Measurements from ENCODE around the gene RADIL. TPM values are rescaled to one million over a fixed set of nuclear protein-coding genes. Genes with fewer than 3 reads are reported as not detected.

The RADIL gene
- total and polyA plus RNA-seq, 2 of the 13 experiments (the other 11 are each of a cell fraction or from before 2014, with no cell fraction given), result 0.05 to 0.09 TPM

DNA sequence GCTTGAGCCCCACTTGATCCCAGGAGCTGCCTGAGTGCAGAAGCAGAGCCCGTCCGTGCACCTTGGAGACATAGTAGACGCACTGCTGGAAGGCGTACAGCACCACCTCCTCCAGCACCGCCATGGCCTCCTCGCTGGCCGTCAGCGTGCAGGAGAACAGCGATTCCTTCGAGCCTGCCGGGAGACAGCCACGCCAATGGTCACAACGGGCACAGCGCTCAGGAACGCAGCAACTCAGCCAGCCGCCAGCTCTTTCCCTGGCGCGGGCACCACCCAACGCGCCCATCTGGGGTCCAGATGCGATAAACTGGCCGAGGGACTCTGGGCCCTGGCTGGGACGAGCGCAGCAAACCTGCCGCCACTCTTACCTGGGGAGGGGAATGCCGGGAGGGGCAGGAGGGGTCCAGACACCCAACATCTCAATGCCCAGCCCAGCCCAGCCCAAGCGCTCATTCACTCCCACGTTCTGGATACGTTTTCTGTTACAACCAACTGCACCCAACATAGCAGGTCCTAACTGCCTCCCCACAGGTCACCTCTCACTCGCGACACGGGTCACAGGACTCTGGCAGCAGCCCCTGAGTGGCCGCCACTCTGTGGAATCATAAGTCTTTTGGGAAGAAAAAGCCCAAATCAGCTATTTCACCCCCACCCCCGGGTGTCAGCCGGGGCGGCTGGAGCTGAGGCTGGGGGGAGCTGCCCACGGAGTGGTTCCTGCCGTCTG, 66.2 kb downstream of the RADIL start:
- FAIRE-seq, result no peak

More for the DNA sequence above, 66.2 kb downstream of the RADIL start:
- in situ Hi-C loops (cut with HindIII; ENCODE audit: extremely low pct_ligation_motif_present, low pct_unique_long_range_greater_than_20kb) (no loop called here), intact Hi-C loops (cut with micrococcal nuclease; ENCODE audit: unreplicated experiment) (no loop called here)
- no peaks in the 10 kb centered on the region for H3K79me2 ChIP-seq (ENCODE audit: insufficient read depth, low read length)
- no TSS peak for BruUV-seq (replicated peaks)
- no peak overlapping the region for H3K4me2 ChIP-seq (ENCODE audit: low read depth, low read length)
- H3K9me3 ChIP-seq (ENCODE audit: low read length), result no peaks in the 10 kb centered on the region
- H3K27me3 ChIP-seq (ENCODE audit: control insufficient read depth in 1 of 2, insufficient read depth in 2 of 2, low read length in 2 of 2), result peaks cover 11 to 76% of the 10 kb centered on the region in 2 experiments
- H2AFZ ChIP-seq (ENCODE audit: low read length), result no peak overlapping the region
- H3K27ac ChIP-seq (ENCODE audit: extremely low read length, insufficient read depth, low read length), result no peak overlapping the region
- 53% methylated on average over 23 of the region's 38 CpGs for WGBS (ENCODE audit: low lambda C conversion rate)
- peaks cover 7% of the 10 kb centered on the region; the same call in 1 of the 2 replicates for H3K4me1 ChIP-seq (ENCODE audit: insufficient read depth, low read length)
- TF ChIP-seq ZNF746 (CRISPR knock-in tag; IDR thresholded peaks at IDR 0.05) (no peak), PHB2 (IDR thresholded peaks at IDR 0.05; ENCODE audit: partially characterized antibody) (no peak), DNMT3B (CRISPR knock-in tag; conservative IDR thresholded peaks at IDR 0.05) (no peak), ZNF292 (CRISPR knock-in tag; IDR thresholded peaks at IDR 0.05; ENCODE audit: borderline replicate concordance, low read depth) (no peak), ZNF530 (CRISPR knock-in tag; IDR thresholded peaks at IDR 0.05; ENCODE audit: low read depth) (no peak), ZNF816 (CRISPR knock-in tag; IDR thresholded peaks at IDR 0.05; ENCODE audit: borderline replicate concordance) (no peak)
- TF ChIP-seq, protein P1, sequence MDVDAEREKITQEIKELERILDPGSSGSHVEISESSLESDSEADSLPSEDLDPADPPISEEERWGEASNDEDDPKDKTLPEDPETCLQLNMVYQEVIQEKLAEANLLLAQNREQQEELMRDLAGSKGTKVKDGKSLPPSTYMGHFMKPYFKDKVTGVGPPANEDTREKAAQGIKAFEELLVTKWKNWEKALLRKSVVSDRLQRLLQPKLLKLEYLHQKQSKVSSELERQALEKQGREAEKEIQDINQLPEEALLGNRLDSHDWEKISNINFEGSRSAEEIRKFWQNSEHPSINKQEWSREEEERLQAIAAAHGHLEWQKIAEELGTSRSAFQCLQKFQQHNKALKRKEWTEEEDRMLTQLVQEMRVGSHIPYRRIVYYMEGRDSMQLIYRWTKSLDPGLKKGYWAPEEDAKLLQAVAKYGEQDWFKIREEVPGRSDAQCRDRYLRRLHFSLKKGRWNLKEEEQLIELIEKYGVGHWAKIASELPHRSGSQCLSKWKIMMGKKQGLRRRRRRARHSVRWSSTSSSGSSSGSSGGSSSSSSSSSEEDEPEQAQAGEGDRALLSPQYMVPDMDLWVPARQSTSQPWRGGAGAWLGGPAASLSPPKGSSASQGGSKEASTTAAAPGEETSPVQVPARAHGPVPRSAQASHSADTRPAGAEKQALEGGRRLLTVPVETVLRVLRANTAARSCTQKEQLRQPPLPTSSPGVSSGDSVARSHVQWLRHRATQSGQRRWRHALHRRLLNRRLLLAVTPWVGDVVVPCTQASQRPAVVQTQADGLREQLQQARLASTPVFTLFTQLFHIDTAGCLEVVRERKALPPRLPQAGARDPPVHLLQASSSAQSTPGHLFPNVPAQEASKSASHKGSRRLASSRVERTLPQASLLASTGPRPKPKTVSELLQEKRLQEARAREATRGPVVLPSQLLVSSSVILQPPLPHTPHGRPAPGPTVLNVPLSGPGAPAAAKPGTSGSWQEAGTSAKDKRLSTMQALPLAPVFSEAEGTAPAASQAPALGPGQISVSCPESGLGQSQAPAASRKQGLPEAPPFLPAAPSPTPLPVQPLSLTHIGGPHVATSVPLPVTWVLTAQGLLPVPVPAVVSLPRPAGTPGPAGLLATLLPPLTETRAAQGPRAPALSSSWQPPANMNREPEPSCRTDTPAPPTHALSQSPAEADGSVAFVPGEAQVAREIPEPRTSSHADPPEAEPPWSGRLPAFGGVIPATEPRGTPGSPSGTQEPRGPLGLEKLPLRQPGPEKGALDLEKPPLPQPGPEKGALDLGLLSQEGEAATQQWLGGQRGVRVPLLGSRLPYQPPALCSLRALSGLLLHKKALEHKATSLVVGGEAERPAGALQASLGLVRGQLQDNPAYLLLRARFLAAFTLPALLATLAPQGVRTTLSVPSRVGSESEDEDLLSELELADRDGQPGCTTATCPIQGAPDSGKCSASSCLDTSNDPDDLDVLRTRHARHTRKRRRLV (CRISPR knock-in tag; IDR thresholded peaks at IDR 0.05), result no peak
- TF ChIP-seq, protein P2, sequence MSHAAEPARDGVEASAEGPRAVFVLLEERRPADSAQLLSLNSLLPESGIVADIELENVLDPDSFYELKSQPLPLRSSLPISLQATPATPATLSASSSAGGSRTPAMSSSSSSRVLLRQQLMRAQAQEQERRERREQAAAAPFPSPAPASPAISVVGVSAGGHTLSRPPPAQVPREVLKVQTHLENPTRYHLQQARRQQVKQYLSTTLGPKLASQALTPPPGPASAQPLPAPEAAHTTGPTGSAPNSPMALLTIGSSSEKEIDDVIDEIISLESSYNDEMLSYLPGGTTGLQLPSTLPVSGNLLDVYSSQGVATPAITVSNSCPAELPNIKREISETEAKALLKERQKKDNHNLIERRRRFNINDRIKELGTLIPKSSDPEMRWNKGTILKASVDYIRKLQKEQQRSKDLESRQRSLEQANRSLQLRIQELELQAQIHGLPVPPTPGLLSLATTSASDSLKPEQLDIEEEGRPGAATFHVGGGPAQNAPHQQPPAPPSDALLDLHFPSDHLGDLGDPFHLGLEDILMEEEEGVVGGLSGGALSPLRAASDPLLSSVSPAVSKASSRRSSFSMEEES (CRISPR knock-in tag; IDR thresholded peaks at IDR 0.05), result no peak
- no peak overlapping the region for H3K9ac ChIP-seq (ENCODE audit: insufficient read depth, low read depth, low read length)
- ATAC-seq (no peak), DNase-seq (ENCODE audit: low spot score) (no peak)
- ChIA-PET POLR2A (no interaction called here), CTCF (ENCODE audit: low intra/inter-chr PET ratio, low total read pairs) (no interaction called here)
- no peaks in the 10 kb centered on the region for H3K36me3 ChIP-seq (replicated peaks in 1 of 2; ENCODE audit: control insufficient read depth in 1 of 2, insufficient read depth in 2 of 2, low read length in 2 of 2)
- H4K20me1 ChIP-seq (ENCODE audit: insufficient read depth, low read length), result no peaks in the 10 kb centered on the region
- H3K4me3 ChIP-seq (replicated peaks in 1 of 3; ENCODE audit: insufficient read depth in 1 of 3, low read depth in 2 of 3, low read length in 3 of 3), result no peak overlapping the region
